GM19455 (cell line): ENCODE data around the gene PTGER3.
"Not testable (repeated sequence)": the region's sequence is repeated elsewhere in the genome, so short reads cannot be mapped to it uniquely, and the experiment has no call there.

ENCODE experiments used
- ATAC-seq: cut with Tn5 transposase; IDR thresholded peaks from one replicate; pipeline ENCODE4 v1.9.1; 2021; ENCODE audit not compliant: unreplicated experiment

Gene PTGER3

GRCh38 chr1:71014178-71014579 lies 33.4 kb downstream of the PTGER3 start:
- no peak for ATAC-seq

DNA sequence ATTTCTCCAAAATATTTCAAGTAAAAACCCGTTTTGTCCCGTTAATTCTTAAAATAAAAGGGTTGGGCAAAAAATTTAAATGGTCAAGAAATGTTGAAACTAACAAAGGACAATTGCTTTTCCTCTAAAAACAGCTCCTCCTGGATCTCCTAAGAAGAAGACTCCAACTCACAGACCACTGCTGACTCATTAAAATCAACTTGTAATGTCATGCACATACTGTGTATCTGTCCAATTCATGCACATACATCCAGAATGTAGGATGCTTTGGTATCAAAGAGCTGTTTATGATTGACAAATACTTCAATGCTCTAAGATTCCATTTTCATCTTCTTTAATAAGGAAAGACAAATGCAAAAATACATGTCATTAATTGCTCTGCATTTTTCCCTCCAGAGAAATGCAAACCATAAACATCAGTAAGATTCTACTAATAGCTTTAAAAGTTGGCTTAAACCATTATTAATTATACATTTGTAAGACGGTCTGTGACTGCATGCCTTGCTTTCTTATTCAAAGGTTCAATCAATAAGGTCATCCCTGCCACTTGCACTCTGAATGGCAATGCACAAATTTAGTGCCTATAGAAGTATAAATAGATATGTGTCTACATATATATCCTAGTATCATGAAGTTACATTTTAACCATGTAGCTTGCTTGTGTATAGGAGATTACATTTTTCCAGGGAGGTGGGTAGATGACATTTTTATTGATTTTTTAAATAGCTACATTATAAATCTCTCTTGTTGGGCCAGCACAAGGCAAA lies 44.7 kb downstream of the PTGER3 start:
- ATAC-seq = no peak

- no peak for ATAC-seq
Measured at GRCh38 chr1:71001624-71002023, 46.0 kb downstream of the PTGER3 start.

- no peak for ATAC-seq
Measured at GRCh38 chr1:70997793-70998192, 49.8 kb downstream of the PTGER3 start.

- ATAC-seq = no peak
Measured at GRCh38 chr1:70994753-70995268, 52.8 kb downstream of the PTGER3 start.

GRCh38 chr1:70993798-70994197 lies 53.8 kb downstream of the PTGER3 start:
- no peak for ATAC-seq

GRCh38 chr1:70992521-70992920 lies 55.1 kb downstream of the PTGER3 start:
- no peak for ATAC-seq

DNA sequence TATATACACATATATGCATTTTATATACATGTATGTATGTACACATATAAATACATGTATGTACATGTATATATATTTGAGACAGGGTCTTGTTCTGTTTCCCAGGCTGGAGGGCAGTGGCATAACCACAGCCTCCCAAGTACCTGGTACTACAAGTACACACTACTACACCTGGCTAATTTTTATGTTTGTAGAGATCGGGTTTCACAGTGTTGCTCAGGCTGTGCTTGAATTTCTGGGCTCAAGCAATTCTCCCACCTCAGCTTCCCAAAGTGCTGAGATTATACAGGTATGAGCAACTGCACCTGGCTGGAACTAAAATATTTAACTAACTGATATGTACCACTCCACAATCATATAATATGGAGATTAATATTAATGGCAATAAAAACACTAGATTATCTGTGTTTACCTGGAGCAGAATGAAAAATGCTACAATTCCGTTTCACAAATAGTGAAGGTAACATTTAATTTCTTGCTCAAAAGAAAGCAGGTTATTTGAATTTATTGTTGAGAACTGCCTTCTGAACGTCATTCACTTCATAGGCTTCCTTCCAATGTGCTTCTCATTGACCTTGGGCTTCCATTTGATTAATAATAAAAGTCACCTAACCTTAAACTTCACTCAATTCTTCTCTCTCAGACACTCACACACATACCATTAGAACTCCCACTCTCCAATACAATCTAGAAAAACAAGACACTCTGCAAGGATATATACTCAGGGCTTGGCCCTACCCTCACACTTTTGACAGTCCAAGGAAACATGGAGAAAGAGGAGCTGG lies 57.0 kb downstream of the PTGER3 start:
- no peak for ATAC-seq

DNA sequence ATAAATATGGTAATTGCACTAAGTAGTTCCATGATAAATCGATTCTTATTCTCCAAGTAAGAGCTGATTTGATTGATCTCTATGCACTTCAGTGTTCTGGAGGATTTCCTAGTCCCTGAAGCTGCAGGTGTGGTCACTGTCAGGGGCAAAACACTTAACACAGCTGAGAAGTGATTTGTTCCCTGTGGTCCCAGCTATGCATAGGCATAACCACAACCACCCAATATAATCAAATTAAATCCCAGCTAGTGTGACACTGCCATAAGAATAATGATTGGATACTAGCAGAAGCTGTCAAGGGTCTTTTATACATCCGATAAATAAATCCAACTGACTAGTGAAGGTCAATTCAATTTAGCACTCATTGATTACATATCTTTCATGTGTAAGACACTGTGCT lies 60.1 kb downstream of the PTGER3 start:
- ATAC-seq = no peak

DNA sequence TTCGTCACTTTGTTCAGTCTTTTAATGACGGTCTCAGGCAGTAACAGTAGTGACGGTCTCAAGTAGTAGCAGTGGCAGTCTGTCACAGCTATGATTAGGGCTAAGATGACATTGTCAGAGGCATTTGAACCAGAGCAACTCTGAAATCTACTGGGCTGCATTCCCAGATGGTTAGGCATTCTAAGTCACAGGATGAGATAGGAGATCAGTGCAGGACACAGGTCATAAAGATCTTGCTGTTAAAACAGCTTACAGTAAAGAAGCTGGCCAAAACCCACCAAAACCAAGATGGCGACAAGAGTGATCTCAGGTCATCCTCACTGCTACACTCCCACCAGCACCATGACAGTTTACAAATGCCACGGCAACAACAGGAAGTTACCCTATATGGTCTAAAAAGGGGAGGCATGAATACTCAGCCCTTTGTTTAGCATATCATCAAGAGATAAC lies 61.8 kb downstream of the PTGER3 start:
- not testable (repeated sequence) for ATAC-seq

- ATAC-seq = not testable (repeated sequence)
Measured at GRCh38 chr1:70985278-70985677, 62.3 kb downstream of the PTGER3 start.

- no peak for ATAC-seq
Measured at GRCh38 chr1:70980361-70980760, 67.3 kb downstream of the PTGER3 start.

- no peak for ATAC-seq
Measured at GRCh38 chr1:70979881-70980280, 67.7 kb downstream of the PTGER3 start.

- no peak for ATAC-seq
Measured at GRCh38 chr1:70979313-70979712, 68.3 kb downstream of the PTGER3 start.

GRCh38 chr1:70978623-70979022 lies 69.0 kb downstream of the PTGER3 start:
- ATAC-seq = no peak

- ATAC-seq = no peak
Measured at GRCh38 chr1:70977575-70977974, 70.0 kb downstream of the PTGER3 start.

DNA sequence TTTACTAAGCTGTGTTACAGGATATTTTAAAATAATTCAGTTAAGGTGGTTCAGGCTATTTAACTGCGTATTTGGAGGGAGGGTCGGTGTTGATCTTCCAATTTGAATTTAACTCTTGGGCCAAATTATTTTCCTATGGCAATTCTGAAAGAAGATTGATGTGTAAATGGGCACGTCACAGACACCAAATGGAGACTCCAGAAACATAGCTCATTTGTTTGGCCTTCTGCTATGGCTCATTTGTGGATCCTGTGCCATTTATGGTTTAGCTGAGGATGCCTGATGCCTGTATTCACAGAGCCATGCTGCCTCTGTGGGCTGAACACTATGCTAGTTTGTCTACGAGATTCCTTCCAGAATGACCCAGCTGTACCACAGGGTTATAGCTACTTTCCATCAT lies 70.6 kb downstream of the PTGER3 start:
- no peak for ATAC-seq

DNA sequence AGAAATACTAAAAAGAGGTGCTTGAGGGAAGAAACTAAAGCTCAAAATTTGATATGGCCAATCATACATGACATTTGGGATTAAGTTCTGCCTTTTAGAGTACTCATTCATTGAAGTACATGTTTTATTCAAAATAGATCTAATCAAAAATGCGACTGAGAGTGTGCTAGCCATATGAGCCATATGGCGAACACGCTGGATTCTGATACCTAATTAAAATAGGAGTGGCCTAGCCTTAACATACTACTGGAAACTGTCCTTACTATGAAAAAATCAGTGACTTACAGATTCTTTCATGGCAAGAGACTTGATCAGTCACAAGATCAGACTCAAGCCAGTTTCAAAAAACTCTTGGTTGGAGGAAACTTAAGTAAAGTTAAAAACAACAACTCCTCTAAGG lies 73.9 kb downstream of the PTGER3 start:
- no peak for ATAC-seq

GRCh38 chr1:70970407-70970806 lies 77.2 kb downstream of the PTGER3 start:
- ATAC-seq = no peak

DNA sequence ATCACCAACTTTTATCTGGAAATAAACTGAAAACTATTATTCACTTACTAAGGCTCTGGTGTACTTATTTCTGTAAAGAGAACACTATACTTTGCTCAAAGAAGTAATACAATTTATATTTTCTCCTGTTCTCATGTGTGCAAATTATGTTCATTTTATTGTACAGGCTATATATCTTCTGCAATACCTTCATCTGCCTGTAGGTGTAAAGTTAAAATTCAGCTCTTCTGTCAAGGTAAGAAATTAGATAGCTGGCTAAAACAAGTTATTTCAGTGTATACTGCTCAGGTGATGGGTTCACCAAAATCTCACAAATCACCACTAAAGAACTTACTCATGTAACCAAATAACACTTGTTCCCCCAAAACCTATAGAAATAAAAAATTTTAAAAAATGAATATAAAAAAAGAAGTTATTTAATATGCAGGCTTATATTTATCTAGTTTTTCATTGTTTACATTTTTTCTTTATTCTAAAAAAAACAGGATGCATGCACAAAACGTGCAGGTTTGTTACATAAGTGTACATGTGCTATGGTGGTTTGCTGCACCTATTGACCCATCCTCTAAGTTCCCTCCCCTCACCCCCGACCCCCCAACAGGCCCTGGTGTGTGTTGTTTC lies 81.5 kb downstream of the PTGER3 start:
- peak; percentile 77 for ATAC-seq

GRCh38 chr1:70963374-70963773 lies 84.2 kb downstream of the PTGER3 start:
- no peak for ATAC-seq
